DOHH2 (cell line): ENCODE data around the gene ENO4.

Source experiments
- CTCF ChIP-seq: fragments of 200-600 bp; sonication (generic); IDR thresholded peaks from one replicate; pipeline ENCODE4 v1.5.1; 2014; ENCODE audit warnings: antibody characterized with exemption, mild to moderate bottlenecking, low read depth, low read length; ENCODE audit not compliant: poor library complexity, severe bottlenecking
- EZH2phosphoT487 ChIP-seq: fragments of 200-600 bp; sonication (generic); IDR thresholded peaks from 2 replicates; pipeline ENCODE4 v1.6.1; 2017; ENCODE audit warnings: borderline replicate concordance, mild to moderate bottlenecking, antibody characterized with exemption, low read length, moderate library complexity, mixed read lengths

GRCh38 chr10:116864436-116864835 lies 15.1 kb downstream of the ENO4 start:
- no peak for TF ChIP-seq CTCF
- TF ChIP-seq EZH2phosphoT487: no peak
